ENCODE results near the gene DHRS2.
"Not testable (repeated sequence)": the region's sequence is repeated elsewhere in the genome, so short reads cannot be mapped to it uniquely, and the experiment has no call there.

The DHRS2 gene

GRCh38 chr14:23633160-23633701, 2.9 kb upstream of the DHRS2 start:
- no peak for FAIRE-seq

GRCh38 chr14:23634698-23635412, 1.3 kb upstream of the DHRS2 start:
- not testable (repeated sequence) for FAIRE-seq

- not testable (repeated sequence) for FAIRE-seq
These were observed 1.1 kb downstream of the DHRS2 start for GRCh38 chr14:23637312-23637654.

GRCh38 chr14:23637655-23638413, 1.7 kb downstream of the DHRS2 start:
- not testable (repeated sequence) for FAIRE-seq

- no peak for FAIRE-seq
These were observed 2.4 kb downstream of the DHRS2 start for GRCh38 chr14:23638414-23639047.

- FAIRE-seq: no peak
These were observed 3.1 kb downstream of the DHRS2 start for GRCh38 chr14:23639048-23639890.

- FAIRE-seq: no peak
These were observed 3.8 kb downstream of the DHRS2 start for GRCh38 chr14:23639891-23640523.

GRCh38 chr14:23640524-23641141, 4.5 kb downstream of the DHRS2 start:
- FAIRE-seq: no peak

- no peak for FAIRE-seq
These were observed 5.2 kb downstream of the DHRS2 start for GRCh38 chr14:23641180-23641914.

- no peak for FAIRE-seq
These were observed 5.9 kb downstream of the DHRS2 start for GRCh38 chr14:23641915-23642588.

- no peak for FAIRE-seq
These were observed 7.5 kb downstream of the DHRS2 start for GRCh38 chr14:23643533-23644194.

- no peak for FAIRE-seq
These were observed 8.2 kb downstream of the DHRS2 start for GRCh38 chr14:23644195-23644918.

GRCh38 chr14:23644919-23645336, 8.8 kb downstream of the DHRS2 start:
- FAIRE-seq: no peak

GRCh38 chr14:23645504-23645811, 9.3 kb downstream of the DHRS2 start:
- FAIRE-seq: no peak

GRCh38 chr14:23645812-23646647, 9.9 kb downstream of the DHRS2 start:
- FAIRE-seq: no peak

- no peak for FAIRE-seq
These were observed 10.7 kb downstream of the DHRS2 start for GRCh38 chr14:23646648-23647549.

- FAIRE-seq: no peak
These were observed 11.5 kb downstream of the DHRS2 start for GRCh38 chr14:23647619-23648018.
